SK-N-SH treated with all-trans-retinoic acid at 6 μM for 48 hours (cell line): Measurements from ENCODE around the gene IQSEC1.

ENCODE experiments used
- BACH2 ChIP-seq: fragments of 250-450 bp; sonication (Bioruptor Pico); IDR thresholded peaks from 2 replicates; pipeline ENCODE4 v1.9.0; 2021; ENCODE audit warnings: mild to moderate bottlenecking, borderline replicate concordance
- CSDC2 ChIP-seq: fragments of 250-450 bp; sonication (Bioruptor Pico); IDR thresholded peaks from 2 replicates; pipeline ENCODE4 v1.5.0; 2020; ENCODE audit warnings: mild to moderate bottlenecking, moderate library complexity
- GLIS3 ChIP-seq: fragments of 250-450 bp; sonication (Bioruptor Pico); IDR thresholded peaks from 2 replicates; pipeline ENCODE4 v1.5.0; 2020; ENCODE audit warnings: mild to moderate bottlenecking, moderate library complexity
- ISL1 ChIP-seq: fragments of 250-450 bp; sonication (Bioruptor Pico); IDR thresholded peaks from 2 replicates; pipeline ENCODE4 v2.1.2; 2022; ENCODE audit warnings: mild to moderate bottlenecking, moderate library complexity
- RARB ChIP-seq: fragments of 250-450 bp; sonication (Bioruptor Pico); IDR thresholded peaks from 2 replicates; pipeline ENCODE4 v1.8.0; 2021; ENCODE audit warnings: mild to moderate bottlenecking, moderate library complexity
- SNAI2 ChIP-seq: fragments of 250-450 bp; sonication (Bioruptor Pico); IDR thresholded peaks from 2 replicates; pipeline ENCODE4 v1.5.0; 2020; ENCODE audit warnings: mild to moderate bottlenecking, moderate library complexity
- TCF4 ChIP-seq: fragments of 250-450 bp; sonication (Bioruptor Pico); IDR thresholded peaks from 2 replicates; pipeline ENCODE4 v1.8.0; 2021; ENCODE audit warnings: mild to moderate bottlenecking, moderate library complexity, borderline replicate concordance
- TOX ChIP-seq: fragments of 250-450 bp; sonication (Bioruptor Pico); IDR thresholded peaks from 2 replicates; pipeline ENCODE4 v1.8.0; 2021; ENCODE audit warnings: mild to moderate bottlenecking, moderate library complexity, borderline replicate concordance
- ZC3H10 ChIP-seq: fragments of 250-450 bp; sonication (Bioruptor Pico); IDR thresholded peaks from 2 replicates; pipeline ENCODE4 v1.5.1; 2021; ENCODE audit warnings: mild to moderate bottlenecking, moderate library complexity
- ZFP3 ChIP-seq: fragments of 250-450 bp; sonication (Bioruptor Pico); IDR thresholded peaks from 2 replicates; pipeline ENCODE4 v1.5.0; 2020; ENCODE audit warnings: mild to moderate bottlenecking, moderate library complexity
- ZFP30 ChIP-seq: fragments of 450-650 bp; formaldehyde crosslinking; IDR thresholded peaks from 2 replicates; pipeline ENCODE4 v1.5.0; 2022; ENCODE audit warnings: mild to moderate bottlenecking, moderate library complexity
- ZNF70 ChIP-seq: fragments of 450-650 bp; formaldehyde crosslinking; IDR thresholded peaks from 2 replicates; pipeline ENCODE4 v1.5.0; 2020; ENCODE audit warnings: mild to moderate bottlenecking, moderate library complexity
- TF ChIP-seq, protein P1 (sequence below): fragments of 250-450 bp; sonication (Bioruptor Pico); IDR thresholded peaks from 2 replicates; pipeline ENCODE4 v1.8.0; 2020; ENCODE audit warnings: mild to moderate bottlenecking, moderate library complexity, borderline replicate concordance
- TF ChIP-seq, protein P2 (sequence below): fragments of 250-450 bp; sonication (Bioruptor Pico); IDR thresholded peaks from 2 replicates; pipeline ENCODE4 v1.5.1; 2020; ENCODE audit warnings: low read depth, mild to moderate bottlenecking, moderate library complexity

DNA sequence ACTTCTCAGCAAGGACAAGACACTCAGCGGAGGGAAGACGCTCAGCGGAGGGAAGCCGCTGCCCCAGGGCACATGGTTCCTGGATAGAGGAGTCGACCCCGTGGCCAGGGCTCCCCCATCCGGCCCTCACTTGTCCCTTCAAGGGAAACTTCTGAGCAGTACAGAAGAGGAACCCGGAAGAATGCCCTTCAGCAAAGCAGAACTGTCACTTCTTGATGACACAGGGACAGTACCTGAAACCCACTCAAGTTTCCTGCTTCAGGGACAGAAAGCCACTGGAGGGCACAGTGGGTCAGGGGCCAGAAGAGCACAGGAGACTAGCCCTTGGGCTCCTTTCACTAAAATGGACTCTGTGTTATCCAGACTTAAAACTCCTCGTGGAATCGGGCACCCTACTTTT is 134.1 kb downstream of the IQSEC1 start:
- TF ChIP-seq ZC3H10 (CRISPR knock-in tag) (no peak), BACH2 (CRISPR knock-in tag) (no peak), ZFP3 (CRISPR knock-in tag) (no peak), ZFP30 (CRISPR knock-in tag) (no peak), SNAI2 (CRISPR knock-in tag) (no peak), TOX (CRISPR knock-in tag) (no peak), GLIS3 (no peak), ZNF70 (CRISPR knock-in tag) (no peak), RARB (CRISPR knock-in tag) (no peak), TCF4 (CRISPR knock-in tag) (no peak), ISL1 (CRISPR knock-in tag) (no peak), CSDC2 (no peak)
- TF ChIP-seq, protein P1, sequence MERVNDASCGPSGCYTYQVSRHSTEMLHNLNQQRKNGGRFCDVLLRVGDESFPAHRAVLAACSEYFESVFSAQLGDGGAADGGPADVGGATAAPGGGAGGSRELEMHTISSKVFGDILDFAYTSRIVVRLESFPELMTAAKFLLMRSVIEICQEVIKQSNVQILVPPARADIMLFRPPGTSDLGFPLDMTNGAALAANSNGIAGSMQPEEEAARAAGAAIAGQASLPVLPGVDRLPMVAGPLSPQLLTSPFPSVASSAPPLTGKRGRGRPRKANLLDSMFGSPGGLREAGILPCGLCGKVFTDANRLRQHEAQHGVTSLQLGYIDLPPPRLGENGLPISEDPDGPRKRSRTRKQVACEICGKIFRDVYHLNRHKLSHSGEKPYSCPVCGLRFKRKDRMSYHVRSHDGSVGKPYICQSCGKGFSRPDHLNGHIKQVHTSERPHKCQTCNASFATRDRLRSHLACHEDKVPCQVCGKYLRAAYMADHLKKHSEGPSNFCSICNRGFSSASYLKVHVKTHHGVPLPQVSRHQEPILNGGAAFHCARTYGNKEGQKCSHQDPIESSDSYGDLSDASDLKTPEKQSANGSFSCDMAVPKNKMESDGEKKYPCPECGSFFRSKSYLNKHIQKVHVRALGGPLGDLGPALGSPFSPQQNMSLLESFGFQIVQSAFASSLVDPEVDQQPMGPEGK: no peak
- TF ChIP-seq, protein P2, sequence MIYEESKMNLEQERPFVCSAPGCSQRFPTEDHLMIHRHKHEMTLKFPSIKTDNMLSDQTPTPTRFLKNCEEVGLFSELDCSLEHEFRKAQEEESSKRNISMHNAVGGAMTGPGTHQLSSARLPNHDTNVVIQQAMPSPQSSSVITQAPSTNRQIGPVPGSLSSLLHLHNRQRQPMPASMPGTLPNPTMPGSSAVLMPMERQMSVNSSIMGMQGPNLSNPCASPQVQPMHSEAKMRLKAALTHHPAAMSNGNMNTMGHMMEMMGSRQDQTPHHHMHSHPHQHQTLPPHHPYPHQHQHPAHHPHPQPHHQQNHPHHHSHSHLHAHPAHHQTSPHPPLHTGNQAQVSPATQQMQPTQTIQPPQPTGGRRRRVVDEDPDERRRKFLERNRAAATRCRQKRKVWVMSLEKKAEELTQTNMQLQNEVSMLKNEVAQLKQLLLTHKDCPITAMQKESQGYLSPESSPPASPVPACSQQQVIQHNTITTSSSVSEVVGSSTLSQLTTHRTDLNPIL (CRISPR knock-in tag): no peak
